Erythroblast (primary cell): Measurements from ENCODE around the gene CASP10.
A peak's percentile ranks its signal among the peaks of the same experiment; 100 is the strongest.

ENCODE experiments used
- DNase-seq, 2 experiments: peaks; one replicate each; lab custom pipeline; 2025; lab: John Stamatoyannopoulos, UW
- GATA1 ChIP-seq: IDR thresholded peaks from 2 replicates; pipeline ENCODE4 v1.6.1; 2011; ENCODE audit warnings: low read depth, mild to moderate bottlenecking, control low read depth, low read length, moderate library complexity
- POLR2A ChIP-seq: IDR thresholded peaks from 2 replicates; pipeline ENCODE4 v1.6.1; 2011; ENCODE audit warnings: mild to moderate bottlenecking, low read length

The CASP10 gene

DNA sequence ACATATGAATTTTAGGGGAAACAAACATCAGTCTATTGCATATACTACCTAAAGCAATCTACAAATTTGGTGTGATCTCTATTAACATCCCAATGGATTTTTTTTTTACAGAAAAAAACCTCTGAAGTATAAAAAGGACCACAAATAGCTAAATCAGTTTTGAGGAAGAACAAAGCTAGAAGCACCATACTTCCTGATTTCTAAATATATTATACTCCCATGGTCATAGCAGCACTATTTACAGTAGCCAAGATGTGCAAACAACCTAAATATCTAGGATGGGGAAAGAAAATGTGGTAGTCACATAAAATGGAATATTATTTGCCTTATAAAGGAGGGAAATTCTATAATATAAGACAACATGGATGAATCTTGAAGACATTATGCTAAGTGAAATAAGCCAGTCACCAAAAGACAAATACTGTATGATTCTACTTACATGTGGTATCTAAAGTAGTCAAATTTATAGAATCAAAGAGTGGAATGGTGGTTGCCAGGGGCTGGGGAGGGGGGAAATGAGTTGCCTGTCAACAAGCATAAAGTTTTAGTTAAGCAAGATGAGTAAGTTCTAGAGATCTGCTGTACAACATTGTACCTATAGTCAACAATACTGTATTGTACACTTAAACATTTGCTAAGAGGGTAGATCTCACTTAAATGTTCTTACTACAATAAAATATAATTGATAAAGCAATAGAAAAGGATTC is 59.8 kb downstream of the CASP10 start:
- TF ChIP-seq POLR2A: peak; percentile 7
- TF ChIP-seq GATA1: no peak
- no peak for DNase-seq

DNA sequence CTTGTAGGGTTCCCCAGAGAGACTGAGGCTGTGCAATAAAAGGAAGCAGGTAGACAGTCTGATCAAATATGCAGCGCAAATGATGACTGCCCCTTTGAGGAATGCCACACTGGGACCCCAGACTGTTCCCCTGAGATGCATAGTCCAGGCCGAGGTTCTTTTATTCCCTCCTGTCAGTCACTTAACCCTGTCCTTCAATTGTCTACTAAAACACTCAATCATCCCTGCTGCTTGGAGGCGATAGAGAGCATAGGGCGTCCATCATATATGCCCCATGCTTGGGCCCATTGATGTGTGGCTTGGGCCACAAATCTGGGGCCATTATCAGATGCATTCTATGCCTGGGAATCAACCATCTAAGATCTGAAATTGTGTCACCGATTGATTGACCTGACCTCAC is 61.9 kb downstream of the CASP10 start:
- TF ChIP-seq GATA1 (no peak), POLR2A (no peak)
- no peak for DNase-seq

DNA sequence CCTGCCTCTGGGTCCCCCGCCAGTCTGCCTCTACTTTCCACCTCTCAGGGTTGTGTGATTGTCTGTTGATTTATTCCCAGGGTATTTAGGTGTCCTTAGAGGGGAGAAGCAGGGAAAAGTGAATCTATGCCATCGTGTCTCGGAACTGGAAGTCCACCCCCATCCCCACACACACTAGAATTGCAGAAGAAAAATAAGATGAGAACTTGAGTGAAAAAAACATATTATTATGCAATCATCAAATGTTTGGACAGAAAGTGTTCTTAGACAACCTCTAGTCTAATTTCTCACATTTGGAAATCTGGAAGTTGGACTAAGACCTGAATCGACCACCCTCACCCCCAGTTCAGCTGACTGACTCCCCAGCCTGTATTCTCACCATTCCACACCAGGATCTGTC is 63.3 kb downstream of the CASP10 start:
- TF ChIP-seq POLR2A (no peak), GATA1 (no peak)
- DNase-seq: no peak

DNA sequence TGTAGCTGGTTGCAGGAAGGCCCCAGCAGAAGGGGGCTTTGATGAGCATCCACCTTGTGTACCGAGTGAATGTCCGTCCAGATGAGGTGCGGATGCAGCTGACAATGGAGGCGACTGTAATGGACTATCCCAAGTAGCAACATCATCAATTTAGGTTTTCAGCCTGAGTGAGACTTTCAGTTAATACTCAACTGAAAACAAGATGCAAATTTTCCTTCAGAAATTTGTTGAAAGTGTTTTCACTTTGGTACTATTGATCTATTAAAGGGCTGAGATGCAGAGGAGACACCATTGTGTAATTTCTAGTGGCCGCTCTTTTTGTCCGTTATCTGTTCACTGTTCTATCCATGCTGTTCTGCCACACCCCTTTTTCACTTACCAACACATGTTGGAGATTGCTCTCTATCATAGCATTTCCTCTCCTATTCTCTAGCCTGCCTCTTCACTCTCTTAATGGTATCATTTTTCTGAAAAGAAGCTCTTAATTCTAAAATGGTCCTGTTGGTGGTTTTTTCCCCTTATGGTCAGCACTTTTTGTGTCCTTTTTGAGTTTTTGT is 65.4 kb downstream of the CASP10 start:
- TF ChIP-seq POLR2A: no peak
- no peak for TF ChIP-seq GATA1
- peak; percentile 38 to 58 for DNase-seq

DNA sequence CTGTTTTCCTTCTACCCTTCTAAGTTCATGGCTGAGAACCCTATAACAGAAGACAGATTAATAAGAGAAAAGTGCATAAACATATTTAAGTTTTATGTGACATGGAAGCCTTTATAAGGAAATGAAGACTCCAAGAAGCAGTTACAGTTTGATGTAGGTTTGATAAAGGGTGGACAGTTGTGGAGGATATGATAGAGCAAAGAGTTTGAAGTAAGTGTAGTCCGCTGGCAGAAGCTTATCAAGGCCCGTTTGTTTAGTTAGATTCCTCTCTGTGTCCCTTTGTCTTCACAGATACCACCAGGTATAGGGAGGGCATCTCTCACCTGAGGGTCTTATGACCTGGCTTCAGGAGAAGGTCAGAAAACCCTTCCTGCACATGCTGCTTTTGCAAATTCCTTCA is 66.9 kb downstream of the CASP10 start:
- DNase-seq: no peak
- TF ChIP-seq POLR2A (no peak), GATA1 (no peak)

DNA sequence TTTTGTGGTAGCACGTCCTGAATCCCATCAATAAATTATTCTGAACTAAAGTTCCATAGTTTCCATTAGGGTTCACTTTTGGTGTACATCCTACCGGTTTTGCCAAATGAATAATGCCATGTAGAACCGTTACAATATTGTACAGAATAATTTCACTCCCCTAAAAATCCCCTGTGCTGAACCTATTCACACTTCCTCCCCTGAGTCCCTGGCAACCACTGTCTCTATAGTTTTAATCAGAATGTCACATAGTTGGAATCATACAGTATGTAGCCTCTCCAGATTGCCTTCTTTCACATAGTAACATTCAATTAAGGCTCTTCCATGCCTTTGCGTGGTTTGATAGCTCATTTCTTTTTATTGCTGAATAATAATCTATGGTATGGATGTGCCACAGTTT is 67.8 kb downstream of the CASP10 start:
- no peak for DNase-seq
- TF ChIP-seq POLR2A: no peak
- TF ChIP-seq GATA1: no peak

DNA sequence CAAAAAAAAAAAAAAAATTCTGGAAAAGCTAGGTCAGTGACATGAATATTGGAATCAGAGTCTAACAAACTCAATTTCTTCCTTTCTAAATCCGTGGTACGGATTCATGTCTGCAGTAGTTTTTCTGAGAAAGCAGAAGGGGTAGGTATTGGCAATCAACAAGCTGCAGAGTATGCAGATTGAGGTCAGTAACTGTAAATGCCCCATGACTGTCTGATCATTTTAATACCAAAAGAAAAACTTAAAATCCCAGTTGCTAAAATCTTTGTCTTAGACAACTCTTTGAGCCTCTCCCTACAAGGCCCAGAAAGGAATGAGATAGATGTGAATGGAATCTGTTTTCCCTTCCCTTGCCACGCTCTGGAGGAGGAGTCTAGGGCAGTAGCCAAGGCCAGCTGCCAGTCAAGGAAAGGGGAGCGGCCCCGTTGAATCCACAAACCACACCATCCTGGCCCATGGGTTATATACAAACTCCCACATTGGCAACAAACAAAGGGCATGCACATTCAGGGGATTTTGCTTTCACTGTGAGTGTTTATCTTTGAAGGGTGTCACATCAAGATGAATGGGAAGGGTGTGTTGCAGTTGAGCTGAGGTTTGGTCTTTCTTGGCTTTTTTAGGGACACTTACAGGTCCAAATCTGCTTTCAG is 71.3 kb downstream of the CASP10 start:
- TF ChIP-seq GATA1: no peak
- TF ChIP-seq POLR2A: no peak
- peak in 1 of 2 experiments; percentile 14 for DNase-seq

DNA sequence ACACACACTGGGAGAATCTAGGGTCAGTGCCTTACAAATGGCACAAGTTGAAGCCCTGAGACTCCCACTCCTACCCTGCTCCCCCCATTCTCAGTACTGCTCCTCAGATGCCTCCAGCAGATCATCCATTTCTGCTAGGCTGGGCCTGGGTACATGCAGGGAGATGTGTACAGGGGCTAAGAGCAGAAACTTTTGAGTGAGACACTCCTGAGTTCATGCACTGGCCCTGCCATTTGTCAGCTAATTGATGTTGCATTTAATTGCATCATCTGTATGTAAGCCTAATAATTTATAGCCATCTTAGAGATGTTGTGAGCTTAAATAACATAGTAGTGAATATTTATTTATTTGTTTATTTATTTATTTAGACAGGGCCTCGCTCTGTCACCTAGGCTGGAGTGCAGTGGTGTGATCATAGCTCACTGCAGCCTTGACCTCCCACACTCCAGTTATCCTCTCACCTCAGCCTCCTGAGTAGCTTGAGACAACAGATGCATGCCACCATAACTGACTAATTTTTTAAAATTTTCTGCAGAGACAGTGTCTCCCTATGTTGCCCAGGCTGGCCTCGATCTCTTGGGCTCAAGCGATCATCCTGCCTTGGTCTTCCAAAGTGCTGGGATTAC is 72.6 kb downstream of the CASP10 start:
- TF ChIP-seq POLR2A (no peak), GATA1 (no peak)
- peak; percentile 51 to 76 for DNase-seq

DNA sequence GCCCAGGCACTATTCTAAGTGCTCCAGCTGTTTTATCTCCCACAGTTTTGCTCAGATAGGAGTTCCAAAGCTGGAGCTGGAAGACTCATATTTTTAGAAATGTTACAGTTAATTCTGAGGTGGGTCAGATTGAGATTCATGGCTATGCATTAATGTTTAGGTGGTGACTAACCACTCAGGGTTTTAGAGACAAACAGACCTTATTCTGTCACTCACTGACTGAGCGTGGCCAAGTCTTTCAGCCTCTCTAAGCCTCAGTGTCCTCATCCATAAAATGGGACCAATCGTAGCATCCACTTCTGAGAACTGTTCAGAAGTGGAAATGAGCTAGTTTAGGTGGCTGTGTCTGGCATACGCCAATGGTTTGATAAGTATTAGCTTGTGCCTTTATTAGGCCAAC is 73.1 kb downstream of the CASP10 start:
- DNase-seq: peak in 1 of 2 experiments; percentile 41
- no peak for TF ChIP-seq POLR2A

DNA sequence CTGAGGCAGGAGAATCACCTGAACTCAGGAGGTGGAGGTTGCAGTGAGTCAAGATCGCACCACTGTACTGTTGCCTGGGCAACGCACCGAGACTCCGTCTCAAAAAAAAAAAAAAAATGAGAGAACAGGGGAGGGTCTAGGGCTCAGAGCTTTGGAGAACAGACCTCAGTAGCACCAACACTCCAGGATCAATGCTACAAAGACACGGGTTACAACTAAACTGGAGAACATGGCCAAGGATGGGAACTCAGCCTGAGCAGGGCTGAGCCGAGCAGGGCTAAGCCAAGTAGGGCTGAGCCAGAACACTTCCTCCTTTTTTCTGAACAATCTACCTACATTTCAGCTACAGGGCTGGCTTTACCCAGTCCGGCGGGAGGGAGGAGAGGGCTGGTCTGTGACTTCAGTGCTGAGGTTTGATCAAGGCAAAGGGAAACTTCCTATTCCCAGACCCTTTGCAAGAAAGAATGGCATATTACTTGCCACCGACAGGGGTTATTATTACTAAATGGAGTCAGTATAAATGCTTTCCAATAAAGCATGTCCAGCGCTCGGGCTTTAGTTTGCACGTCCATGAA is 74.5 kb downstream of the CASP10 start:
- DNase-seq: no peak
- TF ChIP-seq POLR2A: no peak
- TF ChIP-seq GATA1: no peak

DNA sequence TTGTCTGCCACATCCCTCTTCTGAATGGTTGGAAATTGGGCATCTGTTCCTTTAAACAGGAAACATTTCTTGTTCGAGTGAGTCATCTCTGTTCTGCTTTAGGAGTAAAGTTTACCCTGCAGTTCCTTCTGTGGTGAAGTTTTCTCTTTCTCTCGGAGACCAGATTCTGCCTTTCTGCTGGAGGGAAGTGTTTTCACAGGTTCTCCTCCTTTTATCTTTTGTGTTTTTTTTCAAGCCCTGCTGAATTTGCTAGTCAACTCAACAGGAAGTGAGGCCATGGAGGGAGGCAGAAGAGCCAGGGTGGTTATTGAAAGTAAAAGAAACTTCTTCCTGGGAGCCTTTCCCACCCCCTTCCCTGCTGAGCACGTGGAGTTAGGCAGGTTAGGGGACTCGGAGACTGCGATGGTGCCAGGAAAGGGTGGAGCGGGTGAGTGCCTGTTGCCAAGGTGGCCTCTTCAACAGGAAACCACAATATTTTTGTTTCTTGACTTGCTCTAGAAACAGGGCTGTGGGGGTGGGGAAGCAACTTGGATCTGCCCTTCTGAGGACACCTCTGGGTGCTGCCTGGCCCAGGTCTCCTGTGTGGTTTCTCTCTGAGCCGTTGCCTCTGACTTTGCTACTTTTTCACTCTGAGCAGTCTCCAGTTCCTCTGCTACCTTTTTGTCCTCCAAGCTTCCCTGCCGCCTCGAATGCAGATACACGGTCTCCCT is 75.2 kb downstream of the CASP10 start:
- DNase-seq: peak; percentile 76 to 81
- TF ChIP-seq GATA1 (no peak), POLR2A (peak; percentile 64)

DNA sequence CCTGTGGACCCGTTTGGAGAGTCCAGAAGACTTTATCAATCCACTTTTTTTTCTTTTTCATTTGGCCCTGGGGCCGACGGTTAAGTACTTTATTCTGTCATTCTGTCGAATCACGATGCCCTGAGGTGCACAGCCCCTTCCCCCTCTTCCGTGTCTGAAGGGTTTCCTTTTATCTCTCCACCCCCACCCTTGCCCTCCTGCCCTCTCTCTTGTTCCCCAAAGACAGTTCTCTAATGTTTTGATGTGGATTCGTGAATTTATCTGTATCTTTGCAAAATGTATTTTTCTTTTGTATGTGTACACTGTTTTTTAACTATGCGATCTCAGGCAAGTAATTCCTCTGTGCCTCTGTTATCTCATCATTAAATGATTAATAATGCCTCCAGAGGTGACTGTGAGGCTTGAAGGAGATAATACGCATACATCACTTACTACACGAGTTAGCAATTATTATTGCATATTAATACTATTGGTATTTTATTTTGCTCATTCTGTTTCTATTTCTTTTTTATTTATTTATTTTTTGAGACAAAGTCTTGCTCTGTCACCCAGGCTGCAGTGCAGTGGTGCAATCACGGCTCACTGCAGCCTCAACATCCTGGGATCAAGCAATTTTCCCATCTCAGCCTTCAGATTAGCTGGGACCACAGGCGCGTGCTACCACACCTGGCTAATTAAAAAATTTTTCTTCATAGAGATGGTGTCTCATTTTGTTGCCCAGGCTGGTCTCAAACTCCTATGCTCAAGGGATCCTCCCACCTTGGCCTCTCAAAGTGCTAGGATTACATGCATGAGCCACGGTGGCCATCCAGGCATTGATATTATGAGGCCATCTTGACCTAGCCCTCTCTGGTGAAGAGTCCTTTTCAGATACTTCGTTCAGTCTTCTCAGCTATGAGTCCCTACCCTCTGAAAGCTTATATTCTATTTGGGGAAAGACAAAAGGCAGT is 76.0 kb downstream of the CASP10 start:
- TF ChIP-seq POLR2A (no peak), GATA1 (no peak)
- peak; percentile 26 to 33 for DNase-seq
